ENCODE measurements around the gene EHHADH. TPM values are rescaled to one million over a fixed set of nuclear protein-coding genes. Genes with fewer than 3 reads are reported as not detected.

Gene EHHADH
- total and polyA plus RNA-seq, 4 donors, result 44.3 to 378 (median 94.9) TPM

DNA sequence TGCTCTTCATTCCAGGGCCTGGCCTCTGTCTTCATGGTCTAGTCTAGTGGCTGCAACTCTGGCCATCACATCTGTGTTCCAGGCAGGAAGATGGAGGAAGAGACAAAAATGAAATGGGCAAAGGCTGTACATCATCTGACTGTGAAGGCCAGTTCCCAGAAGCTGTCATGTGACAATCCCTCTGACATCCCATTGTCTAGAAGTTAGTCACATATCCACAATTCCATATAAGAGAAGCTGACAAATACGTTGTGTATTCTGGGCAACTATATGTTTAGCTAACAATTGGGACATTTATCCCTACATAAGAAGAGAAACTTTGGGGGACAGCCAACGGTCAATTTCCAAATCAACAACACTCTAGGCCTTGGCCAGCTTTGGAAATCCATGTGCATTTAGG lies 66.5 kb downstream of the EHHADH start (continued):
- TF ChIP-seq, protein P1, sequence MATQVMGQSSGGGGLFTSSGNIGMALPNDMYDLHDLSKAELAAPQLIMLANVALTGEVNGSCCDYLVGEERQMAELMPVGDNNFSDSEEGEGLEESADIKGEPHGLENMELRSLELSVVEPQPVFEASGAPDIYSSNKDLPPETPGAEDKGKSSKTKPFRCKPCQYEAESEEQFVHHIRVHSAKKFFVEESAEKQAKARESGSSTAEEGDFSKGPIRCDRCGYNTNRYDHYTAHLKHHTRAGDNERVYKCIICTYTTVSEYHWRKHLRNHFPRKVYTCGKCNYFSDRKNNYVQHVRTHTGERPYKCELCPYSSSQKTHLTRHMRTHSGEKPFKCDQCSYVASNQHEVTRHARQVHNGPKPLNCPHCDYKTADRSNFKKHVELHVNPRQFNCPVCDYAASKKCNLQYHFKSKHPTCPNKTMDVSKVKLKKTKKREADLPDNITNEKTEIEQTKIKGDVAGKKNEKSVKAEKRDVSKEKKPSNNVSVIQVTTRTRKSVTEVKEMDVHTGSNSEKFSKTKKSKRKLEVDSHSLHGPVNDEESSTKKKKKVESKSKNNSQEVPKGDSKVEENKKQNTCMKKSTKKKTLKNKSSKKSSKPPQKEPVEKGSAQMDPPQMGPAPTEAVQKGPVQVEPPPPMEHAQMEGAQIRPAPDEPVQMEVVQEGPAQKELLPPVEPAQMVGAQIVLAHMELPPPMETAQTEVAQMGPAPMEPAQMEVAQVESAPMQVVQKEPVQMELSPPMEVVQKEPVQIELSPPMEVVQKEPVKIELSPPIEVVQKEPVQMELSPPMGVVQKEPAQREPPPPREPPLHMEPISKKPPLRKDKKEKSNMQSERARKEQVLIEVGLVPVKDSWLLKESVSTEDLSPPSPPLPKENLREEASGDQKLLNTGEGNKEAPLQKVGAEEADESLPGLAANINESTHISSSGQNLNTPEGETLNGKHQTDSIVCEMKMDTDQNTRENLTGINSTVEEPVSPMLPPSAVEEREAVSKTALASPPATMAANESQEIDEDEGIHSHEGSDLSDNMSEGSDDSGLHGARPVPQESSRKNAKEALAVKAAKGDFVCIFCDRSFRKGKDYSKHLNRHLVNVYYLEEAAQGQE (IDR thresholded peaks at IDR 0.05), result no peak

DNA sequence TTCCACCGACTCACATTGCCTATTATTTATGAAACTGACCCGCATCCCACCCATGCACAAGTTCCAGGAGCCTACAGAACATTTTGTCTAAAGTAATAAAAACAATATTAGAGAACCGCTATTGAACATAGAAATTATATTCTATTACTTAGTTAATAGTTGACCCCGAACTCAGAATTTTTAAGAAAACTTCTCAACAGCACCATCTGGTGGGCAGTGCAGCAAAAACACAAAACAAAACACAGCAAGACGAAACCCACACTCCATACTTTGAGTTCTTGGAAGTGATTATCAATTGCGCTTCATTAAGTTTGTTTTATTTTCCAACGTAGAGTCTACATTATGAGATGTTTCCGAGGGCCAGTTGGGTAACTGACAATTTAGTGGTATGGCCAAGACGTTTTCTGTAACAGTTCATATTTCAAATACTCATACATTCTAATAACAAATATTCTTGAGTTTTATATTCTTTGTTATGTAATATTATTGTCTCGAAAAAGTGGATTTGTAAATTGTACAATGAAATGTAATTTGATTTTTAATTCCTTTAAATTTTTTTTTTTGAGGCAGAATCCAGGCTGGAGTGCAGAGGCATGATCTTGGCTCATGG lies 77.0 kb downstream of the EHHADH start:
- Histone ChIP-seq H3K27me3 (ENCODE audit: control insufficient read depth in 4 of 4, insufficient read depth in 4 of 4, low read length in 3 of 4) (no peaks in the 10 kb centered on the region), H3K9me3 (ENCODE audit: control insufficient read depth in 4 of 4, low read length in 3 of 4) (no peaks in the 10 kb centered on the region), H3K9ac (ENCODE audit: low read depth in 1 of 2, low read length in 2 of 2) (no peak overlapping the region), H3K27ac (ENCODE audit: low read depth in 1 of 2, low read length in 2 of 2) (no peak overlapping the region), H3K36me3 (ENCODE audit: control insufficient read depth in 4 of 4, insufficient read depth in 3 of 4, low read depth in 1 of 4, low read length in 3 of 4) (no peaks in the 10 kb centered on the region), H3K4me1 (ENCODE audit: control insufficient read depth in 4 of 4, insufficient read depth in 4 of 4, low read length in 3 of 4) (peaks cover 0 to 3% (median 3%) of the 10 kb centered on the region in 4 donors), H3K4me3 (ENCODE audit: low read depth in 1 of 3, low read length in 3 of 3) (no peak overlapping the region)
- TF ChIP-seq, protein P2, sequence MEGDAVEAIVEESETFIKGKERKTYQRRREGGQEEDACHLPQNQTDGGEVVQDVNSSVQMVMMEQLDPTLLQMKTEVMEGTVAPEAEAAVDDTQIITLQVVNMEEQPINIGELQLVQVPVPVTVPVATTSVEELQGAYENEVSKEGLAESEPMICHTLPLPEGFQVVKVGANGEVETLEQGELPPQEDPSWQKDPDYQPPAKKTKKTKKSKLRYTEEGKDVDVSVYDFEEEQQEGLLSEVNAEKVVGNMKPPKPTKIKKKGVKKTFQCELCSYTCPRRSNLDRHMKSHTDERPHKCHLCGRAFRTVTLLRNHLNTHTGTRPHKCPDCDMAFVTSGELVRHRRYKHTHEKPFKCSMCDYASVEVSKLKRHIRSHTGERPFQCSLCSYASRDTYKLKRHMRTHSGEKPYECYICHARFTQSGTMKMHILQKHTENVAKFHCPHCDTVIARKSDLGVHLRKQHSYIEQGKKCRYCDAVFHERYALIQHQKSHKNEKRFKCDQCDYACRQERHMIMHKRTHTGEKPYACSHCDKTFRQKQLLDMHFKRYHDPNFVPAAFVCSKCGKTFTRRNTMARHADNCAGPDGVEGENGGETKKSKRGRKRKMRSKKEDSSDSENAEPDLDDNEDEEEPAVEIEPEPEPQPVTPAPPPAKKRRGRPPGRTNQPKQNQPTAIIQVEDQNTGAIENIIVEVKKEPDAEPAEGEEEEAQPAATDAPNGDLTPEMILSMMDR (IDR thresholded peaks at IDR 0.05; ENCODE audit: low read depth, low read length, missing input control), result peak; percentile 63
- TF ChIP-seq EGR1 (IDR thresholded peaks at IDR 0.05; ENCODE audit: low read depth in 2 of 2) (no peak), RAD21 (IDR thresholded peaks at IDR 0.05) (peak; percentile 81 to 82)
- TF ChIP-seq, protein P1 (IDR thresholded peaks at IDR 0.05), result no peak
- TF ChIP-seq, protein P3, sequence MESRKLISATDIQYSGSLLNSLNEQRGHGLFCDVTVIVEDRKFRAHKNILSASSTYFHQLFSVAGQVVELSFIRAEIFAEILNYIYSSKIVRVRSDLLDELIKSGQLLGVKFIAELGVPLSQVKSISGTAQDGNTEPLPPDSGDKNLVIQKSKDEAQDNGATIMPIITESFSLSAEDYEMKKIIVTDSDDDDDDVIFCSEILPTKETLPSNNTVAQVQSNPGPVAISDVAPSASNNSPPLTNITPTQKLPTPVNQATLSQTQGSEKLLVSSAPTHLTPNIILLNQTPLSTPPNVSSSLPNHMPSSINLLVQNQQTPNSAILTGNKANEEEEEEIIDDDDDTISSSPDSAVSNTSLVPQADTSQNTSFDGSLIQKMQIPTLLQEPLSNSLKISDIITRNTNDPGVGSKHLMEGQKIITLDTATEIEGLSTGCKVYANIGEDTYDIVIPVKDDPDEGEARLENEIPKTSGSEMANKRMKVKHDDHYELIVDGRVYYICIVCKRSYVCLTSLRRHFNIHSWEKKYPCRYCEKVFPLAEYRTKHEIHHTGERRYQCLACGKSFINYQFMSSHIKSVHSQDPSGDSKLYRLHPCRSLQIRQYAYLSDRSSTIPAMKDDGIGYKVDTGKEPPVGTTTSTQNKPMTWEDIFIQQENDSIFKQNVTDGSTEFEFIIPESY (IDR thresholded peaks at IDR 0.05), result no peak
- peak; percentile 61 for DNase-seq (ENCODE audit: low spot score)
- 19% methylated on average over 10 of the region's 10 CpGs for WGBS
